HG02798 (cell line): ENCODE measurements around the gene OTOP3.
"Not testable (repeated sequence)": the region's sequence is repeated elsewhere in the genome, so short reads cannot be mapped to it uniquely, and the experiment has no call there.

Experiments used
- ATAC-seq: cut with Tn5 transposase; IDR thresholded peaks from one replicate; pipeline ENCODE4 v1.9.1; 2021; ENCODE audit warnings: mild to moderate bottlenecking; ENCODE audit not compliant: unreplicated experiment, poor library complexity

OTOP3 gene

GRCh38 chr17:74981318-74981978, 45.8 kb downstream of the OTOP3 start:
- ATAC-seq: no peak

DNA sequence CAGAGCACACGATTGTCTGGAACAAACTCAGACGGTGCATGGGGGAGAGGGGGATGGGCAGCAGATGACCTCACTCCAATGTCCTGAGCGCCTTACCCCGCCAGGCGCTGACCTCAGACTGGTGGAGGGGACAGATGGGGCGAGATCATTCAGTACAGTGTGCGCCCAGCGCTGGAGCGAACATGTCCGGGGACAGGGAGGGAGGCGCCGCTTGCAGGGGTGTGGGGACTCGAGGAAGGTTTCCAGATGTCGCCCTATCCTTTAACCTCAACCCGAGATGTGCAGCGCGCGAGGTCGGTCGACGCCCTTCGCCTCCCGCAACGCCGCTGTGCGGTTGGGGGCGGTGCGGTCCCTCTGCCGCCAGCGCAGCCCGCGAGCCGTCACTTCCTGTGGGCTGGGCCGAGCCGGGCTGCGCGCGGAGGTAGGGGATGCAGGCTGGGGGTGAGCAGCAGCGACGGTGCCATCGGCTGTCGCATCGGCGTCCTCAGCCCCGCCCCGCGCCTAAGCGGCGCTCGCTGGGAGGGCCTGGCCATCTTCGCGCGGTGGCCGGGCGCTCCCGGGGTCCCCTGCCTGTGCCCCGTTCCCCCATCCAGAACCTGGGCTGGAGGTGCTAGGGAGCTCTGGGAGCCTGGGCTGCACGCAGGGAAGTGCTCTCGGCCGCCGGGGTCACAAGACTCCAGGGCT, 46.4 kb downstream of the OTOP3 start:
- peak; percentile 60 for ATAC-seq

DNA sequence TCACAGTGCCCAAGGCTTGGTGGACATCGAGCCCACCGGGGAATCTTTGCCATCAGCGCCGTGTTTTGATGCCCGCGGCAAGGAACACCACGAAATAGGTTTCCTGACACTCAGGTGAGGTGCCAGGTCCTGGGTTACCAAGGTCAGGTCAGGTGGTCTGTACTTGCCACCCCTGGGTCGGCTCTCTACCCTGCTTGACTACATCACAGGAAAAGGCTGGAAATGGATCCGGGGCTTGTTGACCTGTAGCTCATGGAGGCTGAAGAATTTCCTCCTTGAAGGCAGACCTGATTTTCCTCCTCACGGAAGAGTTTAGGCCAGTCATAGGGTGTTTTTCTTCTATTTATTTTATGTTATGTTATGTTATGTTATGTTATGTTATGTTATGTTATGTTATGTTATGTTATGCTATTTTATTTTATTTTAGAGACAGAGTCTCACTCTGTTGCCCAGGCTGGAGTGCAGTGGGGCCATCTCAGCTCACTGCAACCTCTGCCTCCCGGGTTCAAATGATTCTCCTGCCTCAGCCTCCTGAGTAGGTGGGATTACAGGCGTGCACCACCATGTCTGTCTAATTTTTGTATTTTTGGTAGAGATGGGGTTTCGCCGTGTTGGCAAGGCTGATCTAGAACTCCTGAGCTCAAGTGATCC, 47.1 kb downstream of the OTOP3 start:
- ATAC-seq: not testable (repeated sequence)

DNA sequence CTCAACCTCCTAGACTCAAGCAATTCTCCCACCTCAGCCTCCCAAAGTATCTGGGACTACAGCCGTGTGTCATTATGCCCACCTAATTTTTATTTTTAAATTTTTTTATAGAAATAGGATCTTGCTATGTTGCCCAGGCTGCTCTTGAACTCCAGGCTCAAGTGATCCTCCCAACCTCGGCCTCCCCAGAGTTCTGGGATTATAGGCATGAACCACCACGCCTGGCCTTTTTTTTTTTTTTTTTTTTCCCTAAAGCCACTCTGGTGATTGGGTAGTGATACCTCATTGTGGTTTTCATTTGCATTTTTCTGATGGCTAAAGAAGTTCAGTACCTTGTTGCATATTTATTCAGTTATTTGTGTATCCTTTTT, 50.5 kb downstream of the OTOP3 start:
- ATAC-seq: no peak

DNA sequence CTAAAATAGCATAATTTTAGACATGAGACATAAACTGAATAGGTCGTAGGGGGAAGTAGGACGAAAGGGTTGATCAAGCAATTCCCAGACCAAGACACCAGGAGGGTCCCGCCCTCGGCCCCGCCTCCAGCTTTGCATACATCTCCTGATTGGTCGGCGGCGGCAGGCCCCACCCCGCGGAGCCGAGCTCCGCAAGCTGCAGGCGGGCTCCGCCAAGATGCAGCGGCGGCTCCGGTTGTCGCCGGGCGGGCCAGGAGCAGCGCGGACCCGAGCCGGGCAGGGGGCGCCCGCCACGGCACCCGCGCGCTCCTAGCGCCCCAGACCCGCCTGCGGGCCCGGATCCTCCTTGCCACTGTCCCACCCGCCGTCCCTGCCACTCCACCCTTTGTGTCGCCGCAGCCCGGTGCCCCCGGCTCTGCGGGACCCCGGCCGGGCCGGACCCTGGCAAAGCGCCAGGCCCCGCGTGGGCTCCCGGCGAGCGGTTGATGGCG, 51.8 kb downstream of the OTOP3 start, which contains the start of gene CDR2L:
Gene CDR2L (plus strand): TSS at position 215 of the 491 bp plus-strand sequence. CDS start 412 bp downstream, outside the sequence.
- peak; percentile 91 for ATAC-seq

GRCh38 chr17:74987909-74988711, 52.4 kb downstream of the OTOP3 start:
- peak; percentile 39 for ATAC-seq

GRCh38 chr17:74990581-74991105, 54.9 kb downstream of the OTOP3 start:
- no peak for ATAC-seq

DNA sequence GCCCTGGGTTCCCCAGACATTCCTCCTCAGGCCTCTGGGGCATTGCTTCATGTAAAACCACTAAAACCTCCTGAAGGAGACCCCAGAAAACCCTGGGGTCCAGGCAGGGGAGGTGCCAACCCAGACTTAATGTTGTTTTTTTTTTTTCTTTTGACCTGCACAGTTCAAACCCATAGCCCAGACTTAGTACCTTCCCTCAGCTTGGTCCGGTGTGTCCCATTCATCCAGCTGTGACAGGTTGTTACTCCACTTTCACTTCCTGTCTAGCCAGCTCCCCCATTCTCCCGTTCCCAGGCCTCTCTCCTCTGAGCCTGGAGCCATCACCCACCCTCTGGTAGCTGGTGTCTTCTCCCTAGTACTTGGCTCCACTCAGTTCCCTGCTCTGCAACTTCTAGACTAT, 56.5 kb downstream of the OTOP3 start:
- ATAC-seq: no peak

DNA sequence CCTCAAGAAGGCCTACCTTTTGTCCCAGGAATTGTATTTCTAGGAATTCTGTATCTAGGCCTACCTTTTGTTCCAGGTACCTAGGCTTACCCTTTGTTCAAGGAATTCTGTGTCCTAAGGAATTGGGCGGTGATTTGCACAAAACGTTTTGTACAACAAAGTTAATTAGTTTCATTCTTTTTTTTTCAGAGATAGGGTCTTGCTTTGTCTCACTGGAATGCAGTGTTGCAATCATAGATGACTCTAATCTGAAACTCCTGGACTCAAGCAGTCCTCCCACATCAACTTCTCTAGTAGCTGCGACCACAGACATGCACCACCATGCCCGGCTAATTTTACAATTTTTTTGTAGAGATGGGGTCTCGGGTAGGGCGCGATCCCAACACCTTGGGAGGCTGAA, 58.7 kb downstream of the OTOP3 start:
- ATAC-seq: no peak

DNA sequence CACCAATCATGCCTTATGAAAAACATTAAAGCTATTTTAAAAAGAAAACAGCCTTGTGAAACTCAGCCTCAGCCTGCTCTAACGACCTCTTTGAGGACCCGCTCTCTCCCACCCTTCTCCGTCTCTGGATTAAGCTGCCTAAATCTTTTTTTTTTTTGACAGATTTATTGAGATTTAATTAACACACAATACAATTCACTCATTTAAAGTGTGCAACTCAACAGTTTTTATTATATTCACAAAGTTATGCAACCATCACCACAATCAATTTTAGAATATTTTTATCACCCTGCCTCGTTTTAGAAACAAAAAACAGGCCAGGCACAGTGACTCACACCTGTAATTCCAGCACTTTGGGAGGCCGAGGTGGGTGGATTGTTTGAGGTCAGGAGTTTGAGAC, 60.1 kb downstream of the OTOP3 start:
- ATAC-seq: no peak

GRCh38 chr17:74998783-74999182, 63.1 kb downstream of the OTOP3 start:
- no peak for ATAC-seq

DNA sequence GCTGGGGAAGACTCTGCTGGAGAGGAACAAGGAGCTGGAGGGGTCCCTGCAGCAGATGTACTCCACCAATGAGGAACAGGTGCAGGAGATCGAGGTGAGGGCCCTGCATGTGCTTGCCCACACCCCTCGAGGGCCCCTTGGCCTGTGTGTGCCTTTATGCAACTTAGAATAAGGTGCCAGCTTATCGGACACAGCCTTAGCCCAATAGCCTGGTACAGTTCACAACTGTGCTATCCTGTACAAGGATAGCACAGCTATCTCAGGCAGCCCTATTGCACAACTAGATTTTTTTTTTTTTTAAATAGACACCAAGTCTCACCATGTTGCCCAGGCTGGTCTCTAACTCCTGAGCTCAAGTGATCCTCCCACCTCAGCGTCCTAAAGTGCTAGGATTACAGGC, 63.8 kb downstream of the OTOP3 start:
- ATAC-seq: no peak
